NCI-H1417 treated with DMSO at 0.1 percent for 48 hours (cell line): Measurements from ENCODE around the gene AKAP12.

Source experiments
- DNase-seq: peaks from one replicate; lab custom pipeline; 2025; lab: John Stamatoyannopoulos, UW

Gene AKAP12, protein sequence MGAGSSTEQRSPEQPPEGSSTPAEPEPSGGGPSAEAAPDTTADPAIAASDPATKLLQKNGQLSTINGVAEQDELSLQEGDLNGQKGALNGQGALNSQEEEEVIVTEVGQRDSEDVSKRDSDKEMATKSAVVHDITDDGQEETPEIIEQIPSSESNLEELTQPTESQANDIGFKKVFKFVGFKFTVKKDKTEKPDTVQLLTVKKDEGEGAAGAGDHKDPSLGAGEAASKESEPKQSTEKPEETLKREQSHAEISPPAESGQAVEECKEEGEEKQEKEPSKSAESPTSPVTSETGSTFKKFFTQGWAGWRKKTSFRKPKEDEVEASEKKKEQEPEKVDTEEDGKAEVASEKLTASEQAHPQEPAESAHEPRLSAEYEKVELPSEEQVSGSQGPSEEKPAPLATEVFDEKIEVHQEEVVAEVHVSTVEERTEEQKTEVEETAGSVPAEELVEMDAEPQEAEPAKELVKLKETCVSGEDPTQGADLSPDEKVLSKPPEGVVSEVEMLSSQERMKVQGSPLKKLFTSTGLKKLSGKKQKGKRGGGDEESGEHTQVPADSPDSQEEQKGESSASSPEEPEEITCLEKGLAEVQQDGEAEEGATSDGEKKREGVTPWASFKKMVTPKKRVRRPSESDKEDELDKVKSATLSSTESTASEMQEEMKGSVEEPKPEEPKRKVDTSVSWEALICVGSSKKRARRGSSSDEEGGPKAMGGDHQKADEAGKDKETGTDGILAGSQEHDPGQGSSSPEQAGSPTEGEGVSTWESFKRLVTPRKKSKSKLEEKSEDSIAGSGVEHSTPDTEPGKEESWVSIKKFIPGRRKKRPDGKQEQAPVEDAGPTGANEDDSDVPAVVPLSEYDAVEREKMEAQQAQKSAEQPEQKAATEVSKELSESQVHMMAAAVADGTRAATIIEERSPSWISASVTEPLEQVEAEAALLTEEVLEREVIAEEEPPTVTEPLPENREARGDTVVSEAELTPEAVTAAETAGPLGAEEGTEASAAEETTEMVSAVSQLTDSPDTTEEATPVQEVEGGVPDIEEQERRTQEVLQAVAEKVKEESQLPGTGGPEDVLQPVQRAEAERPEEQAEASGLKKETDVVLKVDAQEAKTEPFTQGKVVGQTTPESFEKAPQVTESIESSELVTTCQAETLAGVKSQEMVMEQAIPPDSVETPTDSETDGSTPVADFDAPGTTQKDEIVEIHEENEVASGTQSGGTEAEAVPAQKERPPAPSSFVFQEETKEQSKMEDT (N-terminal part only)

GRCh38 chr6:151239603-151240035 lies at the start of gene AKAP12:
TSS of gene AKAP12 (plus strand) at chr6:151239967. CDS start at chr6:151240563, 596 bp downstream.
- no peak for DNase-seq

DNA sequence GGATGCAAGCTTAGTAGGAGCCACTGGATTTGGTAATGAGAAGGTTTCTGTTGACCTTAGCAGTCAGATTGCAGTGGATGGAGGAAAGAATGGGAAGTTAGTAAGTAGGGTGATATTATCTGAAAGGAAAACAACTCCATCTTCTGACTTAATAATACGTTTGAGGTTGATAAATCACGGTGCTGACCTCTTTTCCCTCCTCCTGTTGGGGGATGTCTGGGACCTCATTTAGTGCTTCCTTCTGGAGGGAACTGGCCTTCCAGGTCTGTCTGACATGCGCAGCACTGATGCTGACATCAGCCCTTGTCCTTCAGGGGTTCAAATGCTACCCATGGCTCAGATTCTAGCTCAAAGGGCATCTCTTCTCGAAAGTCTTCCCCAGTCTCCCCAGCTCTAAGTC lies 48.2 kb upstream of the AKAP12 start:
- peak; percentile 93 for DNase-seq

- DNase-seq, result no peak
Measured at GRCh38 chr6:151196555-151196954, 43.2 kb upstream of the AKAP12 start.

DNA sequence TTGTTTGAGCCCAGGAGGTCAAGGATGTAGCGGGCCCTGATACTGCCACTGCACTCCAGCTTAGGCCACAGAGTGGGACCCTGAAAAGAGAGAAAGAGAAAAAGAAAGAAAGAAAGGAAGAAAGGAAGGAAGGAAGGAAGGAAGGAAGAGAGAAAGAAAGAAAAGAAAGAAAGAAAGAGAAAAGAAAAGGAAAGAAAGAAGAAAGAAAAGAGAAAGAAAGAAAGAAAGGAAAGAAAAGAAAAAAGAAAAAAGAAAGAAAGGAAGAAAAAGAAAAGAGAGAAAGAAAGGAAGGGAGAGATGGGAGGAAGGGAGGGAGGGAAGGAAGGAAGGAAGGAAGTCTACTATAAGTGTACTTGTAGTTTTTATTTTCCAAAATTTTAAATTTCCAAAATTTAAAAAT lies 42.2 kb upstream of the AKAP12 start:
- DNase-seq, result no peak

- DNase-seq, result no peak
Measured at GRCh38 chr6:151199991-151200390, 39.8 kb upstream of the AKAP12 start.

DNA sequence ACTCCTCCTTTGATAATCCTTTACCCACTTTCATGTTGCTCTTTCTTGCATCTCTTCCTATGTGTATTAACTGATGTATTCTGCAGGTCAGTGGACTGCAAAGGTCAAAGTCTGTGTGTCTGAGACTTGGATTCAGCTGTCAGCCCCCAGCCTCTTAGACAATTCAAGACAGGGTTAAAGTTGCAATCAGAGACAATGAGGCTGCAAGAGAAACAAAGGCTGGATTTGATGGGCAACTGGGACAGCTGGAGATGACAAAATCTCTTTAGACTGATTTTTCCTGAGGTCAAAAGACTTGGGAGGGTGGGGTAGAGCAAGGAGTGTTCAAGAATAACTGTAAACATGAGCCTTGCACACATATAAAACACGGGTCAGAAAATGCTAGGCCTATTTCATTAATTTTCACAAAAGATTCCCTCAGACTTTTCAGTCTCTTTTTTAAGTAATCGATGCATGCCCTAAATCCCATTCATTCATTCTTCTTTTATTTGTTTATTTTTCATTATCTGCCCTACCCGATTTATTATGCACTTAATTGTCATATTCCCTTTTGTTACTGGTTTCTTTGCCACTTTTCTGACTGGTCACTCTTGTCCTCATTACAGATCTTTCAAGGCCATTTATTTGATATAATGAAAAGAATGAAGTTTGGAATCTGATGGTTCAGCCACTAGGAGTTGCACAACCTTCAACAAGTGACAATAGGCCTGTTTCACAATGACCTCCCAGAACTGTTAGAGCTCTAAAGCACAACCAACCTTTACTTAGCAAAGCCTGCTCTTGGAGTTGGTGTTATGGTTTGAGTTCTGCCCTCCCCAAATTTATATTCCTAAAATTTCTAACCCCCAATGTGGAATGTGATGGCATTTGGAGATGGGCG lies 33.8 kb upstream of the AKAP12 start:
- no peak for DNase-seq

DNA sequence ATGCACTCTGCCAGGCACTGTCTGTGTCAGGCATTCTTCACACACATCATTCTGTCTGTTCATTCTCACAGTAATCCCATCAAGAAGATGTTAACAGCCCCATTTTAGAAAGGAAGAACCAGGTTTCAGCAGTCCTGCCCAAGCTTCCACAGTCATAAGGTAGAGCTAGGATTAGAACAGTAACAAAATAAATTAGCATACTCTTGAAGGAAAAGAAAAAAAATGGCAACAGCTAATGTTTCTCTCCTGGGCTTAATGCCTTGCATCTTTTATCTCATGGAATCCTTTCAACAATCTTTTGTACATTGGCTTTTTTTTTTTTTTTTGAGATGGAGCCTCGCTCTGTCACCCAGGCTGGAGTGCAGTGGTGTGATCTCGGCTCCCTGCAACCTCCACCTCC lies 32.1 kb upstream of the AKAP12 start:
- no peak for DNase-seq

DNA sequence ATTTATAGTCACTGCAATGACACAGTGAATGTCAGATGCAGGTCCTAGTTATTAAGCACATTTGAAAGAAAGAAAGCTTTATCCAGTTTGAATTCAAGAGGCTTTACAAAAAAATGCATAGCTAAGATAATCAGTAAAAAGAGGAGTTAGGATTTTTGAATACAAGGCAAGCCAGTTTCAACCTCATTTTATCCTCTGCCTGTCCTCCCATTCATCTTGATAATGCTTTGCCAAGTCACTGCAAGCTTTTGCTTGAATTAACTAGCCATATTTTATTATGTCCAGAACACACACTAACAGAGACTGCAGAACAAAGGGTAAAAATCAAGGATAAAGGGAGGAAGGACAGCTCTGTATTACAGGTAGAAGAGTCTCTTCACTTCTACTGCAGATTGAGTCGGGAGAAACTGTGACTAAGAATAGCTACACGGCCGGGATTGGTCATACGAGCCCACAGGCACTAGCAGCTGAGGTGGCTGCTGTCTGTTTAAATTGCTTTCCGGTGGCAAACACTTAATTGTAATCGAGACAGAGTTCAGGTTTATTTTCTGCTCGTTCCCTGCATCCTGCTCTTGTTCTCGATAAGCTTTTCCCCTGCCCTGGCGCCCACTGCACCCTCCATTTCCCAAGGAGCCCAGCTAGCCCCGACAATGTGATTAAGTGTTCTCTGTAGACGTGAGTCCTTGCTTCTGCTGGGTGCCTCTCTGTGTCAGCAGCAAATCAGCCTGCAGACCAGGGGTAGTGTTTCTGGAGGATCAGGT lies 30.5 kb upstream of the AKAP12 start:
- DNase-seq, result peak; percentile 80

DNA sequence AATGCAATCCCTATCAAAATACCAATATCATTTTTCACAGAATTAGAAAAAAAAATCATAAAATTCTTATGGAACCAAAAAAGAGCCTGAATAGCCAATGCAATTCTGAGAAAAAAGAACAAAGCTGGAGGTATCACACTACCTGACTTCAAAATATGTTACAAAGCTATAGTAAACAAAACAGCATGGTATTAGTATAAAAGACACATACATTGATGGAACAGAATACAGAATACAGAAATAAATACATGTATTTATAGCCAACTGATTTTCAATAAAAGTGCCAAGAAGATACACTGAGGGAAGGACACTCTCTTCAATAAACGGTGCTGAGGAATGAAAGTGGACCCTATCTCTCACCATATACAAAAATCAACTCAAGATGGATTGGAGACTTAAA lies 28.7 kb upstream of the AKAP12 start:
- no peak for DNase-seq

GRCh38 chr6:151213352-151213751 lies 26.4 kb upstream of the AKAP12 start:
- no peak for DNase-seq

- DNase-seq, result no peak
Measured at GRCh38 chr6:151215999-151216398, 23.8 kb upstream of the AKAP12 start.

GRCh38 chr6:151216804-151217203 lies 23.0 kb upstream of the AKAP12 start:
- no peak for DNase-seq

- DNase-seq, result no peak
Measured at GRCh38 chr6:151219192-151219591, 20.6 kb upstream of the AKAP12 start.

DNA sequence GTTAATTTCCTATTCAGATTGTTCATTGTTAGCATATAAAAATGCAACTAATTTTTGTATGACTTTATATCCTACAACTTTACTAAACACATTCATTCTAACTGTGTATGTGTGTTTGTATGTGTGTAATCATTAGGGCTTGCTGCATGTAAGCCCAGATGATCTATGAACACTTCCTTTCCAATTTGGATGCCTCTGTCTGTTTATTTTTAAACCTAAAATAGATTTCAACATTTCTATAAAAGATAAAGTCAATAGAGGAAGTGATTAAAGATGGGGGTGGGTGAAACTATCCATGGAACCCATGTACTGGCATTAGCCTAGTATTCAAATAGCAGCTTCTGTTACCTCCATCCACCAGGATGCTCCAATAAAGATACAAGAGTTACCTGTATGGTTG lies 15.7 kb upstream of the AKAP12 start:
- DNase-seq, result no peak

DNA sequence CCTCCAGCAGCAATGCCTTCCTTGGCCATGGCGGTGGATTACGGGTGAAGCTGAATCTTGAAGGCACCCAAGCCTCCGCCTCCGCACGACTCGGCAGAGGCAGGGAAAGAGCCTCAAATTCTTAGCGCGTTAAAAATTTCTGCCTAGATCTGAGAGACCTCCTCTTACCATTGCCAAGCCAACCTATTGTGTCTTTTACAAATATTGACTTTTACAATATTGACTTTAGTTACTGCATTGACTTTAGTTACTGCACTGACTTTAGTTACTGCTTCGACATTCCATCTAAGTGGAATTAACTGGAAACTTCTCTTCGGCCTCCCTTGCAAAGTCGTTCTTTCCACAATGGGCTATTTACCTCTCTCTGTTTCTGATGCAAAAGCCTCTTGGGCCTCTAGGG lies 13.8 kb upstream of the AKAP12 start:
- DNase-seq, result no peak

- DNase-seq, result no peak
Measured at GRCh38 chr6:151228788-151229400, 10.9 kb upstream of the AKAP12 start.

- no peak for DNase-seq
Measured at GRCh38 chr6:151229401-151230276, 10.1 kb upstream of the AKAP12 start.

- DNase-seq, result no peak
Measured at GRCh38 chr6:151230277-151230577, 9.5 kb upstream of the AKAP12 start.

DNA sequence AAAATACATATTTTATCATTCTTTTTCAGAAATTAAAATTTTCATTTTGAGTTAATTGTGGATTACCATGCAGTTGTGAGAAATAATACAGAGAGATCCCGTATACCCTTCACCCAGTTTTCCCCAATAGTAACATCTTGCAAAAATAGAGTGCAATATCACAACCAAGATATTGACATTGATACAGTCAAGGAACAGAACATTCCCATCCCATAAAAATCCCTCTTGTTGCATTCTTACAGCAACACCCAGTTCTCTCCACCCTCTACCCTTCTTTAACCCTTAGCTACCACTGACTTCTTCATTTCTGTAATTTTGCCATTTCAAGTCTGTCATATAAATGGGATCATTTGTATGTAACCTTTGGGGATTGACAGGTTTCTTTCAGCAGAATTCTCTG lies 6.9 kb upstream of the AKAP12 start:
- no peak for DNase-seq
